ENCODE data around the gene PCP4L1.
"Not testable (repeated sequence)": the region's sequence is repeated elsewhere in the genome, so short reads cannot be mapped to it uniquely, and the experiment has no call there.

Gene PCP4L1

GRCh38 chr1:161258439-161259344, at the start of gene PCP4L1:
PCP4L1 (plus strand) TSS chr1:161258745; CDS start chr1:161258975, 230 bp downstream.
- peak; percentile 76 for DNase-seq

- DNase-seq = peak; percentile 92
These were observed 48.6 kb upstream of the PCP4L1 start for GRCh38 chr1:161209790-161210409.

DNA sequence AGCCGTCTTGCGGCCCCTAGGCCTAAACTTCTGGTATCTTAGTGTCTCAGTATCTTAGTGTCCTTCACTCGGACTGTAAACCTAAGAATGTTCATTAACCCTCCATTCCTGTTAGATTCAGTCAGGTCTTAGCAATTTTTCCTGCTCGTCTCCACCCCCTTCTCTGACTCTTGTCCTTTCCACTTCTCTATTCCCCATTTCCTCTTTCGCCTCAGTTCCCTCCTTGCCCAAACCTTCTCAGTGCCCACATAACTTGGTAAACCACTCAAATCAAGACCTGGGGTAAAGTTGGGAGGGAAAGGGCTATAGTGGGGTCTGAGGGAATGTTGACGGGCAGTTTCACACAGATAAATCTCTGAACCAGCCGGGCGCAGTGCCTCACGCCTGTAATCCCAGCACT, 44.2 kb upstream of the PCP4L1 start:
- no peak for DNase-seq

DNA sequence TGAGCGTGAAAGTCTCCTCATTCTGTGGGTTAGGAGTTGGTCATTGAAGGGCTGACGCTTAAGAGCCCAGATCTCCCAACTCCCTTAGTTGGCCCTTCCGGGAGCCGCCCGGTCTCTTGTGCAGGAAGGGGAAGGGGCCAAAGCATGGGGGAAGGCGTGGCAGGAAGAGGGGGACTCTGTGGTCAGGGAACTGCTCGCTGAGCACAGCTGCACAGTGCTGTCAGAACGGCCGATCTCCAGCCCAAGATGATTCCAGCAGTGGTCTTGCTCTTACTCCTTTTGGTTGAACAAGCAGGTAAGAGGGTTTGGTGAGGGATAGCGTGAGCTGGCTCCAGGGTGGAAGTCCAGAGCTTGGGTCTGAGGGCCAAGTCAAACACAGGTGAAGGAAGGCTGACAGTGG, 43.5 kb upstream of the PCP4L1 start, which contains the start of gene FCER1G:
Gene FCER1G (plus strand): TSS at position 220 of the 400 bp plus-strand sequence. CDS start 27 bp downstream, at position 247.
- DNase-seq = no peak

- peak; percentile 79 for DNase-seq
These were observed 41.4 kb upstream of the PCP4L1 start for GRCh38 chr1:161216945-161217712.

DNA sequence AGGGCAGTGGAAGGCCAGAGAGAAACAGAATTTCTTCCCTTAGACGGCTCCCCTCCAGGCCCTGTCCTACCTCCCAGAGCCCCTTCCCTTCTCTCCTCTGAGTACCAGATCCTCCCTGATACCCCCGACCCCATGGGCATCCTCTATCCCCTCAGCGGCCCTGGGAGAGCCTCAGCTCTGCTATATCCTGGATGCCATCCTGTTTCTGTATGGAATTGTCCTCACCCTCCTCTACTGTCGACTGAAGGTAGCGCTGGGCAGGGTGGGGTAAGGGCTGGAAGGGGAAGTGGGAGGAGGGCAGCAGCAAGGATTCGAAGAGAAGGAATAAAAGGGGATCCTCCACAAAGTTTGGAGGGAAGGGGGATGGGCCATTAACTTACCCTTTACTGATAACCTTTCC, 40.7 kb upstream of the PCP4L1 start:
- no peak for DNase-seq

DNA sequence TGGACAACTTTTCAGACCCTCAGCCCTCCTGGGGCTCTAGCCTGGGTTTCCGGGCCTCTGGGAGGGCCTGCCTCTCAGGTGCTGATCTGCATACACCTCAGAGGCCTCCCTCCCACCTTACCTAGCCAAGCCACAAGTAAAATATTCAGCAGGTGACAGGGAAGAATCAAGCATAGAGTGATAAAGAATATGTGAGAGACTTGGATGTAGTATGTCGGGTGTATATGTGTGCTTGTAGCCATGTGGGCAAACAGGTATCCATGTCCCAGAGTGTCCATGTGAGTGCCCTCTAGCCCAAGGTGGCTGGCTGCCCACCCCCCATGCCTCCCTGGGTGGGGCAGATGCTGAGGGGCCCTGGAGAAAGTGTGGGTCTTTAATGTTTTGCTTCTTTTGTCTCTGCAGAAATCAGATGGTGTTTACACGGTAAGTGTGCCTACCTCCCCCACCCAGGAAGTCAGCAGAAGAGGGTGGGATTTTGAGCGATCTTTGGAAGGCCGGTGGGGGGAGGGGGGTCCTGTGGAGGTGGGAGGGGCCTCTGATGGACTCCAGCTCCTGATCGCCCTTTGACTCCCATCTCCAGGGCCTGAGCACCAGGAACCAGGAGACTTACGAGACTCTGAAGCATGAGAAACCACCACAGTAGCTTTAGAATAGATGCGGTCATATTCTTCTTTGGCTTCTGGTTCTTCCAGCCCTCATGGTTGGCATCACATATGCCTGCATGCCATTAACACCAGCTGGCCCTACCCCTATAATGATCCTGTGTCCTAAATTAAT, 40.1 kb upstream of the PCP4L1 start:
- DNase-seq = no peak

- peak; percentile 32 for DNase-seq
These were observed 39.3 kb upstream of the PCP4L1 start for GRCh38 chr1:161219078-161219892.

GRCh38 chr1:161220002-161220401, 38.5 kb upstream of the PCP4L1 start:
- peak; percentile 49 for DNase-seq

GRCh38 chr1:161222175-161223019, 36.1 kb upstream of the PCP4L1 start:
- no peak for DNase-seq

- no peak for DNase-seq
These were observed 34.5 kb upstream of the PCP4L1 start for GRCh38 chr1:161223805-161224694.

- DNase-seq = not testable (repeated sequence)
These were observed 33.9 kb upstream of the PCP4L1 start for GRCh38 chr1:161224695-161225087.

- no peak for DNase-seq
These were observed 33.4 kb upstream of the PCP4L1 start for GRCh38 chr1:161225178-161225533.

GRCh38 chr1:161225534-161226319, 32.8 kb upstream of the PCP4L1 start, which contains the start of gene TOMM40L:
TOMM40L (plus strand) TSS chr1:161226060; CDS start chr1:161226490, 430 bp downstream.
- peak; percentile 98 for DNase-seq

- no peak for DNase-seq
These were observed 32.2 kb upstream of the PCP4L1 start for GRCh38 chr1:161226320-161226711.

GRCh38 chr1:161226759-161227158, 31.8 kb upstream of the PCP4L1 start:
- no peak for DNase-seq

DNA sequence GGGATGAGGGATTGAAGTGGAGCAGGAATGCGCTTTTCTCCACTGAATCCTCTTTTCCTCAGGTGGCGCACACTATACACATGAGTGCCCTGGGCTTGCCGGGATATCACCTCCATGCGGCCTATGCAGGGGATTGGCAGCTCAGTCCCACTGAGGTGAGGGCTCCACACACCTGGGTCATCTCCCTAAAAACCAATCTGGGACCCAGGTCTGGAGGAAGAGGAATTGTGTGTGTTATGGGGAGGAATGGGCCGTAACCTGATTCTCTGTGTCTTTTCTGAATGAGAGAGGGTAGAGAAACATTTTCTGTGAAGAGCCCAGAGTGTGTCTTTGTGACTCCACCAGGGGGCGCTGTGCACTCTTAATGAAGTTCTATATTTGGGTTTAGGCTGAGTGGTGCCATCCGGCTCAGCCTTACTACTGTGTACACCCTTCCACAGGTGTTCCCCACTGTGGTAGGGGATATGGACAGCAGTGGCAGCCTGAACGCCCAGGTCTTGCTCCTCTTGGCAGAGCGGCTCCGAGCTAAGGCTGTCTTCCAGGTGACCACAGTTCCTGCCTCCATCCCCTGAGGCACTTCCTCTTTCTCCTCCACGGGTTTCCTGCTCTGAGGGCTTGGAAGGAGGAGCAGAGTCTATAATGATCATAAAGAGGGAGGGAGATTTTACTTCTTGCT, 31.2 kb upstream of the PCP4L1 start:
- DNase-seq = peak; percentile 83

DNA sequence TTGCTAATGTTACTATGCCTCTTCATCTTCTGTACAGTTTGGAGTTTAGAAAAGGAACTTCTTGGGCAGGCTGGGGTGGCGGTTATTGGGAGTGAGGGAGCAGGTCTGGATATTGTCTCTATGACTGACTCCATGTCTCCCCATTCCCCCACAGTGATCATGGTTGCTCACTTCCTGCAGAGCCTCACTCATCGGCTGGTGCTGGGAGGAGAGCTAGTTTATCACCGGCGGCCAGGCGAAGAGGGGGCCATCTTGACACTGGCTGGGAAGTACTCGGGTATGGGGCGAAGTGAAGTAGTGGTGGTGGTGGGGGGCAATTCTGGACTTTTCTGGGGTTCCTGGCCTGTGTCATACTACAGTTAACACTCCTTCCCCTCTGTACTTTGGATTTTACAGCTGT, 30.5 kb upstream of the PCP4L1 start:
- no peak for DNase-seq

Data from islet precursor cell (in vitro differentiated cells).